ENCODE data around the gene ACTG1. TPM values are rescaled to one million over a fixed set of nuclear protein-coding genes. Genes with fewer than 3 reads are reported as not detected.

Gene ACTG1
- total and polyA plus RNA-seq, 2 of the 13 experiments (the other 11 are each of a cell fraction or from before 2014, with no cell fraction given), result 973 to 1,138 TPM

GRCh38 chr17:81541123-81541522 is 28.5 kb upstream of the ACTG1 start:
- in situ Hi-C loops (cut with HindIII; ENCODE audit: extremely low pct_ligation_motif_present, low pct_unique_long_range_greater_than_20kb), result no loop called here
- Histone ChIP-seq H3K4me3 (replicated peaks in 1 of 3; ENCODE audit: insufficient read depth in 1 of 3, low read depth in 2 of 3, low read length in 3 of 3) (no peak overlapping the region), H3K27me3 (ENCODE audit: control insufficient read depth in 1 of 2, insufficient read depth in 2 of 2, low read length in 2 of 2) (no peaks in the 10 kb centered on the region), H3K9ac (ENCODE audit: insufficient read depth, low read depth, low read length) (no peak overlapping the region), H3K27ac (ENCODE audit: extremely low read length, insufficient read depth, low read length) (no peak overlapping the region), H2AFZ (ENCODE audit: low read length) (no peak overlapping the region), H3K9me3 (ENCODE audit: low read length) (no peaks in the 10 kb centered on the region), H3K4me2 (ENCODE audit: low read depth, low read length) (no peak overlapping the region), H3K4me1 (ENCODE audit: insufficient read depth, low read length) (no peaks in the 10 kb centered on the region), H4K20me1 (ENCODE audit: insufficient read depth, low read length) (no peaks in the 10 kb centered on the region), H3K36me3 (replicated peaks in 1 of 2; ENCODE audit: control insufficient read depth in 1 of 2, insufficient read depth in 2 of 2, low read length in 2 of 2) (peaks cover 24 to 41% of the 10 kb centered on the region in 2 experiments), H3K79me2 (ENCODE audit: insufficient read depth, low read length) (no peaks in the 10 kb centered on the region)
- TF ChIP-seq RAD51 (IDR thresholded peaks at IDR 0.05; ENCODE audit: borderline replicate concordance) (no peak), AGO2 (optimal IDR thresholded peaks at IDR 0.05; ENCODE audit: low read depth, low read length) (peak; percentile 27), RBFOX2 (IDR thresholded peaks at IDR 0.05; ENCODE audit: low read depth, low read length) (peak; percentile 44; the same call in 1 of the 2 replicates)
- DNase-seq (ENCODE audit: low spot score) (no peak), ATAC-seq (no peak), FAIRE-seq (no peak)
- intact Hi-C loops (cut with micrococcal nuclease; ENCODE audit: unreplicated experiment), result no loop called here
- CTCF ChIA-PET (ENCODE audit: low intra/inter-chr PET ratio, low total read pairs), result no interaction called here
- POLR2A ChIA-PET, result no interaction called here
- BruUV-seq (replicated peaks), result no TSS peak
- WGBS (ENCODE audit: low lambda C conversion rate), result 92% methylated on average over 12 of the region's 17 CpGs

- Histone ChIP-seq H3K4me3 (replicated peaks in 1 of 3; ENCODE audit: insufficient read depth in 1 of 3, low read depth in 2 of 3, low read length in 3 of 3) (no peak overlapping the region), H3K4me2 (ENCODE audit: low read depth, low read length) (no peak overlapping the region), H2AFZ (ENCODE audit: low read length) (no peak overlapping the region), H3K79me2 (ENCODE audit: insufficient read depth, low read length) (no peaks in the 10 kb centered on the region), H3K9me3 (ENCODE audit: low read length) (no peaks in the 10 kb centered on the region), H3K27me3 (ENCODE audit: control insufficient read depth in 1 of 2, insufficient read depth in 2 of 2, low read length in 2 of 2) (no peaks in the 10 kb centered on the region), H4K20me1 (ENCODE audit: insufficient read depth, low read length) (no peaks in the 10 kb centered on the region), H3K27ac (ENCODE audit: extremely low read length, insufficient read depth, low read length) (no peak overlapping the region), H3K4me1 (ENCODE audit: insufficient read depth, low read length) (no peaks in the 10 kb centered on the region), H3K36me3 (replicated peaks in 1 of 2; ENCODE audit: control insufficient read depth in 1 of 2, insufficient read depth in 2 of 2, low read length in 2 of 2) (peaks cover 21 to 37% of the 10 kb centered on the region in 2 experiments), H3K9ac (ENCODE audit: insufficient read depth, low read depth, low read length) (no peak overlapping the region)
- TF ChIP-seq ZNF451 (CRISPR knock-in tag; IDR thresholded peaks at IDR 0.05) (no peak), ZNF512 (CRISPR knock-in tag; IDR thresholded peaks at IDR 0.05) (no peak), ZFP41 (CRISPR knock-in tag; IDR thresholded peaks at IDR 0.05; ENCODE audit: borderline replicate concordance) (no peak), ZNF564 (CRISPR knock-in tag; IDR thresholded peaks at IDR 0.05) (no peak), KDM5B (CRISPR knock-in tag; IDR thresholded peaks at IDR 0.05; ENCODE audit: borderline replicate concordance) (no peak), BRD4 (CRISPR knock-in tag; IDR thresholded peaks at IDR 0.05) (no peak), RXRA (CRISPR knock-in tag; IDR thresholded peaks at IDR 0.05) (no peak), SRY (CRISPR knock-in tag; IDR thresholded peaks at IDR 0.05) (no peak)
- no peak for FAIRE-seq
- no peak for DNase-seq (ENCODE audit: low spot score)
- intact Hi-C loops (cut with micrococcal nuclease; ENCODE audit: unreplicated experiment) (no loop called here), in situ Hi-C loops (cut with HindIII; ENCODE audit: extremely low pct_ligation_motif_present, low pct_unique_long_range_greater_than_20kb) (no loop called here)
- BruUV-seq (replicated peaks), result no TSS peak
- ChIA-PET POLR2A (no interaction called here), CTCF (ENCODE audit: low intra/inter-chr PET ratio, low total read pairs) (no interaction called here)
- ATAC-seq, result no peak
- 96% methylated on average over 6 of the region's 14 CpGs for WGBS (ENCODE audit: low lambda C conversion rate)
Observed at GRCh38 chr17:81540676-81541027, 28.1 kb upstream of the ACTG1 start.
